ENCODE measurements around the gene EFTUD2. TPM values are rescaled to one million over a fixed set of nuclear protein-coding genes. Genes with fewer than 3 reads are reported as not detected.
A peak's percentile ranks its signal among the peaks of the same experiment; 100 is the strongest.

The EFTUD2 gene
- total and polyA plus RNA-seq, 2 experiments from 2014 or later, result 60.1 to 63.7 TPM

DNA sequence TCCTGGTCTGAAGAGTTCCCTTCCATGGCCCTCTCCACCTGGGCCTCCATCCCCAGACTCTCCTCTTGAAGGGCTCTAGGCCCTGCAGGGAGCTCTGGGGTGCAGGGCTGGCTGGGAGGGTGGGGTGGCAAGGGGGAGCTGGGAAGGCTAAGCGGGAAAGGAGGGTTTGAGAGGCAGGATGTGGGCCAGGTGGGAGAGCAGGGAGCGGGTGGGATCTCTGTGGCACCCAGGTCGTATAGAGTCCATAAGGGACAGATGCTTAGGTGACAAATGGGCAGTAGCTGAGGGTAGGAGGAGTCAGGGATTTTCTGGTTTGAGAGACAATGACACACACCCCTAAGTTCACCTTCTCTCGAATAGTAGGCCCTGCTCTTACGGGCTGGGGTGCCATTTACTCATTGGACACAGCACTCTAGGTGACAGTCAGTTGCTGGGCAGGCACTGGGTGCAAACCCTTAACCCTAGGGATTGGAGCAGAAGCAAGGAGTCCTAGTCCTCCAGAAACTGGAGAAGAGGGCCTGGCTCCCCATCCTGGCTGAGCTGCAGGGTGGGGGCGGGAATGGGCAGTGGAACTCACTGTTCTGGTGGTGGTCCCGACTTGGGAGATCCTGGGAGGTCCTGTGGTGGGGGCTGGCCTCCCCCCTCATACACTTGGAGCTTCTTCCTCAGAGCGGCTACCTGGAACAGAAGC lies 33.0 kb upstream of the EFTUD2 start:
- TF ChIP-seq EZH2phosphoT487 (IDR thresholded peaks at IDR 0.05; ENCODE audit: insufficient read depth, low read depth) (no peak), EZH2 (IDR thresholded peaks at IDR 0.05; ENCODE audit: insufficient read depth, poor library complexity, severe bottlenecking) (no peak)
- no peak overlapping the region for H3K9ac ChIP-seq
- H3K79me2 ChIP-seq (ENCODE audit: insufficient read depth), result peaks cover 7% of the 10 kb centered on the region
- H3K27ac ChIP-seq, result no peak overlapping the region
- peaks cover 1% of the 10 kb centered on the region; the same call in 1 of the 2 replicates for H3K36me3 ChIP-seq (ENCODE audit: low read depth)
- in situ Hi-C loops (cut with MboI), result no loop called here
- H3K4me3 ChIP-seq, result no peak overlapping the region
- no peaks in the 10 kb centered on the region for H4K20me1 ChIP-seq (ENCODE audit: insufficient read depth)
- H3K4me2 ChIP-seq (ENCODE audit: unreplicated experiment), result no peak overlapping the region
- H3K27me3 ChIP-seq (replicated peaks; ENCODE audit: insufficient read depth), result no peaks in the 10 kb centered on the region
- no peaks in the 10 kb centered on the region for H3K9me2 ChIP-seq (ENCODE audit: insufficient read depth)
- no peak overlapping the region for H2AFZ ChIP-seq
- no peaks in the 10 kb centered on the region for H3K4me1 ChIP-seq (ENCODE audit: insufficient read depth)
- 95 to 98% methylated on average over 8 of the region's 8 CpGs for WGBS, 2 experiments (ENCODE audit: low coverage in 1 of 2, low lambda C conversion rate in 2 of 2, missing lambda C conversion rate in 2 of 2)
- DNase-seq, result no peak
- H3K9me3 ChIP-seq (ENCODE audit: low read depth), result no peaks in the 10 kb centered on the region
- H3F3A ChIP-seq (ENCODE audit: insufficient read depth), result no peaks in the 10 kb centered on the region; the same call in 1 of the 2 replicates

DNA sequence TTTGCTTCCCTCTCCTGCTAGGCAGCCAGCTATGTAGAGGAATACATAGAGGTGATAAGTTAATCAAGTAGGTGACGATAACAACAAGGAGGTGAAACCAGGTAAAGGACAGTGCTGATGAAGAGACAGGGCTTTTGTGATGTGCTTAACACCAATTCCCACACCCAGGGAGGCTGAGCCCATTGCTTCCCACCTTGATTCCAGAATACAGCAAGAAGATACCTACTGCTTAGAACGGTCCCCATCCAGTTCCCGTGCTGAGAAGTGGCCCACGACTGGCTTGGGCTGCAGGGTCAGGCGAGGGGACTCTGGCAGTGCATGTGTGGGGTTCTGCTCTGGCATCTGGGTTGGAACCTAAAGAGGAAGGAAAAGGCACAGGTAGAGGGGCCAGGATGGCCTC lies 32.1 kb upstream of the EFTUD2 start:
- H3K9me2 ChIP-seq (ENCODE audit: insufficient read depth), result no peaks in the 10 kb centered on the region
- TF ChIP-seq EZH2phosphoT487 (IDR thresholded peaks at IDR 0.05; ENCODE audit: insufficient read depth, low read depth) (no peak), EZH2 (IDR thresholded peaks at IDR 0.05; ENCODE audit: insufficient read depth, poor library complexity, severe bottlenecking) (no peak)
- H3K27me3 ChIP-seq (replicated peaks; ENCODE audit: insufficient read depth), result no peaks in the 10 kb centered on the region
- no peaks in the 10 kb centered on the region for H3K4me1 ChIP-seq (ENCODE audit: insufficient read depth)
- no peaks in the 10 kb centered on the region for H3K9me3 ChIP-seq (ENCODE audit: low read depth)
- in situ Hi-C loops (cut with MboI), result no loop called here
- no peak overlapping the region for H2AFZ ChIP-seq
- H3K27ac ChIP-seq, result no peak overlapping the region
- no peaks in the 10 kb centered on the region for H3K79me2 ChIP-seq (ENCODE audit: insufficient read depth)
- H4K20me1 ChIP-seq (ENCODE audit: insufficient read depth), result no peaks in the 10 kb centered on the region
- H3K36me3 ChIP-seq (ENCODE audit: low read depth), result no peaks in the 10 kb centered on the region
- 95 to 96% methylated on average over 5 of the region's 5 CpGs for WGBS, 2 experiments (ENCODE audit: low coverage in 1 of 2, low lambda C conversion rate in 2 of 2, missing lambda C conversion rate in 2 of 2)
- no peak for DNase-seq
- no peak overlapping the region for H3K9ac ChIP-seq
- no peaks in the 10 kb centered on the region for H3F3A ChIP-seq (ENCODE audit: insufficient read depth)
- no peak overlapping the region for H3K4me2 ChIP-seq (ENCODE audit: unreplicated experiment)
- no peak overlapping the region for H3K4me3 ChIP-seq

DNA sequence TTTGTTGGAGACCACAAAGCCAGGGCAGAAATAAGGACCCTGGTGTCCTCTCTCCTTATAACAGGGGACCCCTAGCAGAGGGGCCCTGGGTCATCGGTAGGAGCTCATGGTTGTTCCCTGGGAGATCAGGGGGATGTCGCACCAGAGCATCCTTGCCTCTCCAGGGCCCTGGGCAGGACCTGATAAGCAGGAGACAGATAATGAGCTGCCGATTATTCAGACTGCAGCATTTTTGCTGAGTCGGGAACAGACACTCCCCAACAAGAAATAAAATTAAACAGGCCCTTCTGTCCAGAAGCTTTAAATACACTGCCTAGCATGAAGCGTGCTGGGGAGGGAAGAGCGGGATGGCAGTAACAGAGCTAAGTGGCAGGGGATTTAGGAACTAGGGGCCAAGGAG lies 31.4 kb upstream of the EFTUD2 start:
- TF ChIP-seq EZH2phosphoT487 (IDR thresholded peaks at IDR 0.05; ENCODE audit: insufficient read depth, low read depth) (no peak), EZH2 (IDR thresholded peaks at IDR 0.05; ENCODE audit: insufficient read depth, poor library complexity, severe bottlenecking) (no peak)
- no peak overlapping the region for H3K4me3 ChIP-seq
- no peak for DNase-seq
- in situ Hi-C loops (cut with MboI), result no loop called here
- no peaks in the 10 kb centered on the region for H3F3A ChIP-seq (ENCODE audit: insufficient read depth)
- H3K27ac ChIP-seq, result no peak overlapping the region
- H3K9me3 ChIP-seq (ENCODE audit: low read depth), result no peaks in the 10 kb centered on the region
- H2AFZ ChIP-seq, result no peak overlapping the region
- WGBS, 2 experiments (ENCODE audit: low coverage in 1 of 2, low lambda C conversion rate in 2 of 2, missing lambda C conversion rate in 2 of 2), result 70 to 73% methylated on average over 6 of the region's 6 CpGs
- H3K79me2 ChIP-seq (ENCODE audit: insufficient read depth), result no peaks in the 10 kb centered on the region
- H3K27me3 ChIP-seq (replicated peaks; ENCODE audit: insufficient read depth), result no peaks in the 10 kb centered on the region
- no peak overlapping the region for H3K9ac ChIP-seq
- no peak overlapping the region for H3K4me2 ChIP-seq (ENCODE audit: unreplicated experiment)
- no peaks in the 10 kb centered on the region for H3K4me1 ChIP-seq (ENCODE audit: insufficient read depth)
- H3K9me2 ChIP-seq (ENCODE audit: insufficient read depth), result no peaks in the 10 kb centered on the region
- no peaks in the 10 kb centered on the region for H4K20me1 ChIP-seq (ENCODE audit: insufficient read depth)
- no peaks in the 10 kb centered on the region for H3K36me3 ChIP-seq (ENCODE audit: low read depth)

DNA sequence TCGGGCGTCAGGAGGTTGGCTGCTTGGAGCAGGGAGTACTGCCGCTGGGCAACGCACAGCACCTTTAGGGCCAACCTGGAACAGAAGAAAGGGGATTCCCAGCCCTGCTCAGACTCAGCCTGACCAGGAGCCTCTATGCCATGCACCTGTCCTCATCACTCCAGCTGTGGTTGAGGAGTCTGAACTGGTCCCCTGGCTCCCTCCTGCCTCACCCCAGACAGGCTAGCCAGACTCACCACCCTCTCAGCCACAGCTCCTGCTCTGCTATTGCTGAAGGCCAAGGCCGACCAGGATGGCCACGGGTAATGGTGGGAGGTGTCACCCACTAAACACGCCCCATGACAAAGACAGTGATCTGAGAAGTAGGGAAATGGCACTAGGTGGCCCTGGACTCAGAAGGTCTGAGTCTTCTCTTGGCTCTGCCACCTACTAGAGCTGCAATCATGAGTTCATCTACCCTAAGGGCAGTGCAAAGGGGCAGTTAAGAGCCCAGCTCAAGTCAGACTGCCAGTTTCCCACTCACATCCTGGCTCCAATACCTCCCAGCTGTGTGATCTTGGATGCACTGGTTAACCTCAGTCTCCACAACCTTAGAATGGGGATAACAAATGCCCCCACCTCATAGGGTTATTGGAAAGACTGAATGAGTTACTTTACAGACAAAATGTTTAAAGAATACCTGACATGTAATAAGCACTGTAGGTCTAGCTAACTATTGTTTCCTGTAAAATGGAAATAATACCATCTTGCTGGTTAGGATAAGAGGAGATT lies 29.9 kb upstream of the EFTUD2 start:
- Histone ChIP-seq H3K36me3 (ENCODE audit: low read depth) (no peaks in the 10 kb centered on the region), H3K79me2 (ENCODE audit: insufficient read depth) (no peaks in the 10 kb centered on the region), H3K9me2 (ENCODE audit: insufficient read depth) (no peaks in the 10 kb centered on the region), H3K9ac (no peak overlapping the region), H3K4me3 (no peak overlapping the region), H3K9me3 (ENCODE audit: low read depth) (no peaks in the 10 kb centered on the region), H3F3A (ENCODE audit: insufficient read depth) (no peaks in the 10 kb centered on the region), H4K20me1 (ENCODE audit: insufficient read depth) (no peaks in the 10 kb centered on the region), H3K27ac (no peak overlapping the region), H3K4me2 (ENCODE audit: unreplicated experiment) (no peak overlapping the region), H3K27me3 (replicated peaks; ENCODE audit: insufficient read depth) (no peaks in the 10 kb centered on the region), H2AFZ (no peak overlapping the region), H3K4me1 (ENCODE audit: insufficient read depth) (no peaks in the 10 kb centered on the region)
- WGBS, 2 experiments (ENCODE audit: low coverage in 1 of 2, low lambda C conversion rate in 2 of 2, missing lambda C conversion rate in 2 of 2), result 89 to 95% methylated on average over 7 of the region's 7 CpGs
- in situ Hi-C loops (cut with MboI), result loop anchor here (10.0 kb wide), 1 partner anchor 86 kb away; no protein-coding TSS in a partner anchor
- DNase-seq, result peak; percentile 20
- TF ChIP-seq EZH2phosphoT487 (IDR thresholded peaks at IDR 0.05; ENCODE audit: insufficient read depth, low read depth) (no peak), EZH2 (IDR thresholded peaks at IDR 0.05; ENCODE audit: insufficient read depth, poor library complexity, severe bottlenecking) (no peak)

Data from GM23248 (cell line).